ENCODE results near the gene C2orf78. TPM values are rescaled to one million over a fixed set of nuclear protein-coding genes. Genes with fewer than 3 reads are reported as not detected.

The C2orf78 gene
- polyA plus RNA-seq, 1 of the 3 experiments (the other 2 are of a cell fraction) = 0.02 TPM

GRCh38 chr2:73830871-73831401 lies 47.0 kb downstream of the C2orf78 start (continued):
- TF ChIP-seq CTCF (IDR thresholded peaks at IDR 0.05) (no peak), FOSL2 (IDR thresholded peaks at IDR 0.05; ENCODE audit: borderline replicate concordance, low read depth) (peak; percentile 82), EP300 (IDR thresholded peaks at IDR 0.05; ENCODE audit: borderline replicate concordance in 1 of 2, low read depth in 1 of 2, low read length in 1 of 2) (peak in 1 of 2 experiments; percentile 48; a peak in 2 of 4 replicates), SMC3 (IDR thresholded peaks at IDR 0.05; ENCODE audit: low read depth, low read length) (no peak)

- Histone ChIP-seq H3K4me1 (ENCODE audit: control insufficient read depth in 1 of 2, insufficient read depth in 2 of 2, low read depth in 1 of 2, low read length in 1 of 2) (peaks cover 14 to 19% of the 10 kb centered on the region in 2 experiments; a peak in 3 of 4 replicates), H3F3A (replicated peaks; ENCODE audit: insufficient read depth) (peaks cover 25% of the 10 kb centered on the region), H3K27me3 (ENCODE audit: insufficient read depth) (no peaks in the 10 kb centered on the region), H3K27ac (ENCODE audit: low read depth in 2 of 2, low read length in 1 of 2) (no peak overlapping the region), H3K36me3 (replicated peaks in 1 of 2; ENCODE audit: control insufficient read depth in 1 of 2, insufficient read depth in 2 of 2, low read length in 1 of 2) (peaks cover 17 to 50% of the 10 kb centered on the region in 2 experiments), H4K20me1 (ENCODE audit: insufficient read depth) (no peaks in the 10 kb centered on the region), H3K79me2 (ENCODE audit: insufficient read depth) (peaks cover 47% of the 10 kb centered on the region), H3K4me2 (no peak overlapping the region), H3K9ac (no peak overlapping the region), H3K9me2 (no peaks in the 10 kb centered on the region), H3K9me3 (no peaks in the 10 kb centered on the region), H2AFZ (ENCODE audit: low read depth) (no peak overlapping the region), H3K4me3 (ENCODE audit: low read depth in 2 of 2, low read length in 1 of 2) (no peak overlapping the region)
- ChIA-PET POLR2A (no interaction called here), CTCF (interaction anchor here (1.1 kb wide), 1 partner anchor 9 kb away, joined by 3 read pairs; no protein-coding TSS in a partner anchor)
- no peak for DNase-seq
- TF ChIP-seq RCOR1 (IDR thresholded peaks at IDR 0.05; ENCODE audit: low read length) (no peak), USF1 (IDR thresholded peaks at IDR 0.05; ENCODE audit: borderline replicate concordance, low read depth) (no peak), FOSL2 (IDR thresholded peaks at IDR 0.05; ENCODE audit: borderline replicate concordance, low read depth) (no peak), YY1 (IDR thresholded peaks at IDR 0.05; ENCODE audit: low read depth) (no peak), NFIC (IDR thresholded peaks at IDR 0.05; ENCODE audit: borderline replicate concordance) (no peak), REST (IDR thresholded peaks at IDR 0.05; ENCODE audit: low read depth, low read length) (no peak), EZH2phosphoT487 (IDR thresholded peaks at IDR 0.05; ENCODE audit: borderline replicate concordance, low read depth) (no peak), USF2 (IDR thresholded peaks at IDR 0.05; ENCODE audit: borderline replicate concordance, low read depth, low read length) (no peak), RXRA (IDR thresholded peaks at IDR 0.05; ENCODE audit: borderline replicate concordance, low read depth) (no peak), PBX3 (IDR thresholded peaks at IDR 0.05) (no peak)
Measured at GRCh38 chr2:73832930-73833329, 48.9 kb downstream of the C2orf78 start.
